Measurements from ENCODE around the gene BET1.

The BET1 gene

GRCh38 chr7:93955304-93955703, 48.9 kb downstream of the BET1 start:
- DNase-seq: no peak

GRCh38 chr7:93949423-93949822, 54.7 kb downstream of the BET1 start:
- DNase-seq: no peak

- DNase-seq: no peak
Observed at GRCh38 chr7:93948873-93949272, 55.3 kb downstream of the BET1 start.

- no peak for DNase-seq
Observed at GRCh38 chr7:93948106-93948505, 56.0 kb downstream of the BET1 start.

- no peak for DNase-seq
Observed at GRCh38 chr7:93945756-93946535, 58.2 kb downstream of the BET1 start.

- no peak for DNase-seq
Observed at GRCh38 chr7:93945083-93945482, 59.1 kb downstream of the BET1 start.

- no peak for DNase-seq
Observed at GRCh38 chr7:93944673-93945072, 59.5 kb downstream of the BET1 start.

DNA sequence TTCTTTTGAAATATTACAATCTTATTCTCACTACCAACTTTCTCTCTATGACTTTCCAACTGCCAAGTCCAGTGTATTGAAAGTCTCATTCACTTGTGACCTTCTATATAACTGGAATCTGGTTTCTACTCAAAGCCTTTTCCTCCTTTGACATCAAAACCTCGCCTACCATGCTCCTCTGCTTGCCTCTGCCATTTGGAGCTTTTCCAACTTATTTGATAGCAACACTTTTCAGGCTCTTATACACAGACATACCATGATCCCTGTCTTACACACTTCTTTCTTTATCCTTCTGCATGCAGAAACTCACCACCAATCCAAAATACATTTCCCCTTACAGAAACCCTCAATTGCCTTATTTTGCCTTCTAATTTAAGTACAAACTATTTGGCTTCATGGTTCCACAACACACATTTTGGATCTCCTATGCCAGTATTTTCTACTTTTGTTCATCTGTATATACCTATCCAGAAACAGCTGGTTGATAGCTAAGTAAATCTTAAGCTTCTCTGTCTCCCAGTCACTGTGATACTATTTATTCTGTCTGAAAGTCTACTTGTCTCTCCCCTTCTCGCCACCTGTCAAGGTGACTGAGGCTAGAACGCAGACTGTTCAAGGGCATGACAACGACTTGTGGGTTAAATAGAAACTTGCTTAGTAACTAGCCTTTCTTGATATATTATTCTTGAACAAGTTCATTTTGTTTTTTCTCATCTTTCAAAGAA, 60.2 kb downstream of the BET1 start:
- DNase-seq: no peak
